Activated CD4-positive, CD25-positive, alpha-beta regulatory T cell (primary cell): ENCODE measurements around the gene ANKRD36C.
"Not testable (repeated sequence)": the region's sequence is repeated elsewhere in the genome, so short reads cannot be mapped to it uniquely, and the experiment has no call there.

ENCODE experiments used
- DNase-seq, 4 experiments: peaks; one replicate each; lab custom pipeline; 2025; lab: John Stamatoyannopoulos, UW

The ANKRD36C gene

GRCh38 chr2:95799147-95799889 is 192.3 kb downstream of the ANKRD36C start:
- not testable (repeated sequence) for DNase-seq

DNA sequence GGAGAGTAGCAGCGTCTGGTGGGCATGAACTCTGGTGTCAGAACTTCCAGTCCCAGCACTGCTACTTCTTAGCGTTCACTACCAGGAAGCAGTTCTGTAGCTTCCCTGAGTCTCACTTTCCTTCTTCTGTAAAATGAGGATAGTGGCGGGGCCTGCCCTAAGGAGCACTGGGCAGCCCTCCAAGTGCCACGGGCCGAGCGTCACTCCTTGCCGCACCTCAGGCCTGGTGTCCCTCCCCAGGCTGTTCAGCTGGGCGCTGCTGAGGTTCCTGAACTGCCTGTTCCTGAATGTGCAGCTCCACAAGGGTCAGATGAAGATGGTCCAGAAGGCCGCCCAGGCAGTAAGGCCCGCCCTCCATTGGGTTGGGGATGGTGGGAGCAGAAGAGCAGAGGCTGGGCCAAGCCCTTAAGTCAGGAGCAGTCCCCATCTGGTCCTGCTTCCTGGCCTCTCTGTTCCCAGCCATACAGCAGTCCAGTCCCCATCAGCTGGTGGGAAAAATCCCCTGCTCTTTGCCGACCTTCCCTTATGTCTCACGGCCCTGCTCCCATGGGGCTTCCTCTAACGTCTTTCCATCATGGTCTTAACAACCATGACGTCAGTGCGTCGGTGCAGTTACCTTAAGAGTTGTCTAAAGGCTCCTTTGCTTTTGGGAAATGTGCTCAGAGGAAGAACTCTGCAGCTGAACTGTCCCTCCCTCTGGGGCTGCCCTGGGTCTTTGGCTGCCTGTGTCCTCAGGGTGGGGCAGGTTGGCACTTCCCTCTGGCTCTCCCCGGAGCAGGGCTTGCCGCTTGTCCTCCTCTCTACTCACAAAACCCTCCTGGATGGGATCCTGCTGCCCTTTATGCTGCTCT is 195.2 kb downstream of the ANKRD36C start:
- not testable (repeated sequence) for DNase-seq

- DNase-seq: not testable (repeated sequence)
Measured at GRCh38 chr2:95793970-95794369, 197.7 kb downstream of the ANKRD36C start.

DNA sequence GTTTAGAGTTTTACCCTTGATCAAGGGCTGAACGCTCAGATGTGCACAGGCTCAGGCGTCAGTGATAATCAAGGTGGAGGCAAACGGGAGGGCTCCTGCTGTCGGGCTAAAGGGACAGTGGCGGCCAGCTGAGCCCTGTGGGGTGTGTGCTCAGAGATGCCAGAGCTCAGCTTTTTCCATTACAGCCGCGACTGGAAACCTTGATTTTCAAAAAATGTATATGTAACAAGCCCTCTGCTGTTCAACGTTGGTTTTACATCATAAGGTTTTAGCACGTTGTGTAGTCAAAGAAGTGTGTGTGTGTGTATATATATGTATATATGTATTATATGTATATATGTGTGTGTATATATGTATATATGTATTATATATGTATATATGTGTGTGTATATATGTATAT is 201.4 kb downstream of the ANKRD36C start:
- DNase-seq: not testable (repeated sequence)

GRCh38 chr2:95789385-95789784 is 202.2 kb downstream of the ANKRD36C start:
- DNase-seq: not testable (repeated sequence)

GRCh38 chr2:95788642-95789041 is 203.0 kb downstream of the ANKRD36C start:
- not testable (repeated sequence) for DNase-seq
